ENCODE results near the gene RNF39. TPM values are rescaled to one million over a fixed set of nuclear protein-coding genes. Genes with fewer than 3 reads are reported as not detected.

RNF39 gene
- polyA plus RNA-seq, 3 donors: 0.04 TPM; not detected in 2

DNA sequence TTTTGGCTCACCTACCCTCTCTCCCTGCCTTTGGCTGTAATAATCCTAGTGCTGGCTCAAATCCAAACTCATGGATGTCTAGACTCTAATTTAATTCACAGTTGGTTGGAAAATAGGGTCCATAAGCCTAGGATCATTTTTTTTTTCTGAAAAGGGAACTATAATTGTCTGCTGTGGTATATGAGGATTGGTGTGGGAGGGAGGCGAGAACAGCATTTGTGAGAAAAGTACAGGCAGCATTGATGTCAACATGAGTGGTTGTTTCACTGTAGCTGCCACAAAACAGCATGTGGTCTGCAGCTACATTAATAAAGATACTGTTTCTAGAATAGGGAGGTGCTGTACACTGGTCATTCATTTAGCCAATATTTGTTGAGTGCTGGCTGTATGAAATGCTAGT lies 33.1 kb downstream of the RNF39 start:
- Mint-ChIP-seq H3K27me3 (ENCODE audit: low read depth in 3 of 3) (no peaks in the 10 kb centered on the region), H3K27ac (no peak overlapping the region), H3K4me3 (no peak overlapping the region), H3K4me1 (peaks cover 7% of the 10 kb centered on the region), H3K36me3 (peaks cover 0 to 6% of the 10 kb centered on the region in 2 donors), H3K9me3 (no peaks in the 10 kb centered on the region)
- H3K4me1 ChIP-seq (ENCODE audit: control insufficient read depth in 1 of 2, insufficient read depth in 2 of 2, low read length in 2 of 2): peaks cover 3 to 7% of the 10 kb centered on the region in 2 donors
- TF ChIP-seq, protein P1, sequence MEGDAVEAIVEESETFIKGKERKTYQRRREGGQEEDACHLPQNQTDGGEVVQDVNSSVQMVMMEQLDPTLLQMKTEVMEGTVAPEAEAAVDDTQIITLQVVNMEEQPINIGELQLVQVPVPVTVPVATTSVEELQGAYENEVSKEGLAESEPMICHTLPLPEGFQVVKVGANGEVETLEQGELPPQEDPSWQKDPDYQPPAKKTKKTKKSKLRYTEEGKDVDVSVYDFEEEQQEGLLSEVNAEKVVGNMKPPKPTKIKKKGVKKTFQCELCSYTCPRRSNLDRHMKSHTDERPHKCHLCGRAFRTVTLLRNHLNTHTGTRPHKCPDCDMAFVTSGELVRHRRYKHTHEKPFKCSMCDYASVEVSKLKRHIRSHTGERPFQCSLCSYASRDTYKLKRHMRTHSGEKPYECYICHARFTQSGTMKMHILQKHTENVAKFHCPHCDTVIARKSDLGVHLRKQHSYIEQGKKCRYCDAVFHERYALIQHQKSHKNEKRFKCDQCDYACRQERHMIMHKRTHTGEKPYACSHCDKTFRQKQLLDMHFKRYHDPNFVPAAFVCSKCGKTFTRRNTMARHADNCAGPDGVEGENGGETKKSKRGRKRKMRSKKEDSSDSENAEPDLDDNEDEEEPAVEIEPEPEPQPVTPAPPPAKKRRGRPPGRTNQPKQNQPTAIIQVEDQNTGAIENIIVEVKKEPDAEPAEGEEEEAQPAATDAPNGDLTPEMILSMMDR (IDR thresholded peaks at IDR 0.05): no peak
- no peak overlapping the region for H3K9ac ChIP-seq (ENCODE audit: insufficient read depth, low read length, poor library complexity, severe bottlenecking)
- H3K9me3 ChIP-seq (replicated peaks in 1 of 2; ENCODE audit: control insufficient read depth in 1 of 2, insufficient read depth in 1 of 2, low read length in 2 of 2): no peaks in the 10 kb centered on the region
- no peak overlapping the region for H3K4me2 ChIP-seq (replicated peaks; ENCODE audit: extremely low read depth, low read length, poor library complexity, severe bottlenecking)
- no peak overlapping the region for H3K4me3 ChIP-seq (replicated peaks in 1 of 3; ENCODE audit: low read depth in 2 of 3, low read length in 3 of 3)
- H3K36me3 ChIP-seq (replicated peaks in 1 of 2; ENCODE audit: control insufficient read depth in 1 of 2, insufficient read depth in 2 of 2, low read length in 2 of 2): no peaks in the 10 kb centered on the region
- H4K20me1 ChIP-seq (ENCODE audit: insufficient read depth, low read length): no peaks in the 10 kb centered on the region
- no peak overlapping the region for H2AFZ ChIP-seq (ENCODE audit: insufficient read depth, low read depth, low read length, poor library complexity, severe bottlenecking)
- no peak for DNase-seq
- H3K79me2 ChIP-seq (ENCODE audit: insufficient read depth, low read length): no peaks in the 10 kb centered on the region
- H3K27me3 ChIP-seq (ENCODE audit: control insufficient read depth in 2 of 2, insufficient read depth in 2 of 2, low read length in 2 of 2): no peaks in the 10 kb centered on the region
- no peak overlapping the region for H3K27ac ChIP-seq (ENCODE audit: low read depth in 1 of 2, low read length in 2 of 2)
- no CpG with 5 or more reads among the region's 1 CpG for WGBS (ENCODE audit: insufficient coverage)
- intact Hi-C loops (cut with micrococcal nuclease): no loop called here

- H3K4me2 ChIP-seq (replicated peaks; ENCODE audit: extremely low read depth, low read length, poor library complexity, severe bottlenecking): no peak overlapping the region
Measured at GRCh38 chr6:30041821-30042220, 33.7 kb downstream of the RNF39 start.

More at GRCh38 chr6:30041821-30042220, 33.7 kb downstream of the RNF39 start:
- H3K36me3 Mint-ChIP-seq: peaks cover 0 to 6% of the 10 kb centered on the region in 2 donors
- TF ChIP-seq, protein P1 (IDR thresholded peaks at IDR 0.05): no peak
- peaks cover 2% of the 10 kb centered on the region for H3K4me1 Mint-ChIP-seq
- no peak overlapping the region for H3K4me3 Mint-ChIP-seq
- H3K27me3 ChIP-seq (ENCODE audit: control insufficient read depth in 2 of 2, insufficient read depth in 2 of 2, low read length in 2 of 2): no peaks in the 10 kb centered on the region
- H3K9me3 Mint-ChIP-seq: no peaks in the 10 kb centered on the region
- intact Hi-C loops (cut with micrococcal nuclease): no loop called here
- H3K4me1 ChIP-seq (ENCODE audit: control insufficient read depth in 1 of 2, insufficient read depth in 2 of 2, low read length in 2 of 2): peaks cover 0 to under 1% of the 10 kb centered on the region in 2 donors
- 84% methylated on average over 2 of the region's 4 CpGs for WGBS (ENCODE audit: insufficient coverage)
- no peaks in the 10 kb centered on the region for H3K9me3 ChIP-seq (replicated peaks in 1 of 2; ENCODE audit: control insufficient read depth in 1 of 2, insufficient read depth in 1 of 2, low read length in 2 of 2)
- no peaks in the 10 kb centered on the region for H3K36me3 ChIP-seq (replicated peaks in 1 of 2; ENCODE audit: control insufficient read depth in 1 of 2, insufficient read depth in 2 of 2, low read length in 2 of 2)
- no peaks in the 10 kb centered on the region for H3K27me3 Mint-ChIP-seq (ENCODE audit: low read depth in 3 of 3)
- H3K4me3 ChIP-seq (replicated peaks in 1 of 3; ENCODE audit: low read depth in 2 of 3, low read length in 3 of 3): no peak overlapping the region
- no peaks in the 10 kb centered on the region for H4K20me1 ChIP-seq (ENCODE audit: insufficient read depth, low read length)
- H3K27ac Mint-ChIP-seq: no peak overlapping the region
- no peak for DNase-seq
- H2AFZ ChIP-seq (ENCODE audit: insufficient read depth, low read depth, low read length, poor library complexity, severe bottlenecking): no peak overlapping the region
- no peaks in the 10 kb centered on the region for H3K79me2 ChIP-seq (ENCODE audit: insufficient read depth, low read length)
- no peak overlapping the region for H3K9ac ChIP-seq (ENCODE audit: insufficient read depth, low read length, poor library complexity, severe bottlenecking)
- H3K27ac ChIP-seq (ENCODE audit: low read depth in 1 of 2, low read length in 2 of 2): no peak overlapping the region
